Measurements from ENCODE around the gene SRGAP3. TPM values are rescaled to one million over a fixed set of nuclear protein-coding genes. Genes with fewer than 3 reads are reported as not detected.

The SRGAP3 gene
- total and polyA plus RNA-seq, 10 of the 15 experiments (the other 5 are each of a cell fraction or from before 2014, with no cell fraction given) = 0.32 to 1.7 (median 0.99) TPM

DNA sequence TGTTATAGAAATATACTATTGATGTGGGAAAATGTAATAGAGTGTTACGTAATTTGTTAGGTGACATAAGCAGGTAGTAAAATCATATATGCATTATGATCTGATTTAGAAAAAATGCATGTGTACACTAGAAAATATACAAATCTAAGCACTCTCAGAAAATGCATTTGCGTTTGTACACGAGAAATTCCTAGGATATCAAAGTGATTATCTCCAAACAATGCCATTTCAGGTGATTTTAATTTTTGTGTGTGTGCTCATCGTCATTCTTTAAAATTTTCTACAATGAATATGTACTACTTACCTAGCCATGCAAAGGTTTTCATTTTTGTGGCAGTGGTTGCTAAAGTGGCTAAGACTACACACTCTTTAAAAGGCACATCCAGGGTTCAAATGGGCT lies 145.3 kb downstream of the SRGAP3 start:
- FAIRE-seq = no peak
- BruUV-seq (replicated peaks) = no TSS peak
- H3K4me3 ChIP-seq = no peak overlapping the region
- intact Hi-C loops (cut with micrococcal nuclease; ENCODE audit: unreplicated experiment) = no loop called here
- no peak overlapping the region for H3K4me2 ChIP-seq (ENCODE audit: control insufficient read depth, insufficient read depth)
- peaks cover 7% of the 10 kb centered on the region; the same call in 1 of the 2 replicates for H3K4me1 ChIP-seq (ENCODE audit: control insufficient read depth, insufficient read depth, low read length)
- ChIA-PET CTCF (interaction anchor here (0.6 kb wide), 1 partner anchor 11 kb away, joined by 3 read pairs; no protein-coding TSS in a partner anchor), RAD21 (ENCODE audit: unreplicated experiment) (no interaction called here), POLR2A (no interaction called here), SMC1A (ENCODE audit: uncharacterized antibody, unreplicated experiment) (no interaction called here)
- H2AFZ ChIP-seq (ENCODE audit: control insufficient read depth, low read depth, low read length) = no peak overlapping the region
- no peak overlapping the region for H3K27ac ChIP-seq (ENCODE audit: control insufficient read depth, insufficient read depth)
- H3K9me3 ChIP-seq (replicated peaks; ENCODE audit: control insufficient read depth, insufficient read depth, low read length) = no peaks in the 10 kb centered on the region
- TF ChIP-seq ZBED1 (IDR thresholded peaks at IDR 0.05; ENCODE audit: borderline replicate concordance) = no peak
- TF ChIP-seq RCOR1 (conservative IDR thresholded peaks at IDR 0.05; ENCODE audit: low read depth, low read length) = no peak
- no peak for TF ChIP-seq STAT3 (IDR thresholded peaks at IDR 0.05; ENCODE audit: low read depth, low read length)
- TF ChIP-seq JUNB (IDR thresholded peaks at IDR 0.05) = no peak
- TF ChIP-seq, protein P1, sequence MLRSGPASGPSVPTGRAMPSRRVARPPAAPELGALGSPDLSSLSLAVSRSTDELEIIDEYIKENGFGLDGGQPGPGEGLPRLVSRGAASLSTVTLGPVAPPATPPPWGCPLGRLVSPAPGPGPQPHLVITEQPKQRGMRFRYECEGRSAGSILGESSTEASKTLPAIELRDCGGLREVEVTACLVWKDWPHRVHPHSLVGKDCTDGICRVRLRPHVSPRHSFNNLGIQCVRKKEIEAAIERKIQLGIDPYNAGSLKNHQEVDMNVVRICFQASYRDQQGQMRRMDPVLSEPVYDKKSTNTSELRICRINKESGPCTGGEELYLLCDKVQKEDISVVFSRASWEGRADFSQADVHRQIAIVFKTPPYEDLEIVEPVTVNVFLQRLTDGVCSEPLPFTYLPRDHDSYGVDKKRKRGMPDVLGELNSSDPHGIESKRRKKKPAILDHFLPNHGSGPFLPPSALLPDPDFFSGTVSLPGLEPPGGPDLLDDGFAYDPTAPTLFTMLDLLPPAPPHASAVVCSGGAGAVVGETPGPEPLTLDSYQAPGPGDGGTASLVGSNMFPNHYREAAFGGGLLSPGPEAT (IDR thresholded peaks at IDR 0.05; ENCODE audit: low read depth) = no peak
- TF ChIP-seq, protein P2, sequence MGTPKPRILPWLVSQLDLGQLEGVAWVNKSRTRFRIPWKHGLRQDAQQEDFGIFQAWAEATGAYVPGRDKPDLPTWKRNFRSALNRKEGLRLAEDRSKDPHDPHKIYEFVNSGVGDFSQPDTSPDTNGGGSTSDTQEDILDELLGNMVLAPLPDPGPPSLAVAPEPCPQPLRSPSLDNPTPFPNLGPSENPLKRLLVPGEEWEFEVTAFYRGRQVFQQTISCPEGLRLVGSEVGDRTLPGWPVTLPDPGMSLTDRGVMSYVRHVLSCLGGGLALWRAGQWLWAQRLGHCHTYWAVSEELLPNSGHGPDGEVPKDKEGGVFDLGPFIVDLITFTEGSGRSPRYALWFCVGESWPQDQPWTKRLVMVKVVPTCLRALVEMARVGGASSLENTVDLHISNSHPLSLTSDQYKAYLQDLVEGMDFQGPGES (IDR thresholded peaks at IDR 0.05) = no peak
- no peak for TF ChIP-seq TCF12 (IDR thresholded peaks at IDR 0.05; ENCODE audit: low read depth, low read length)
- TF ChIP-seq RELA (IDR thresholded peaks at IDR 0.05; ENCODE audit: borderline replicate concordance, partially characterized antibody) = no peak
- TF ChIP-seq NR2F1 (conservative IDR thresholded peaks at IDR 0.05) = no peak
- no peak for TF ChIP-seq KDM1A (IDR thresholded peaks at IDR 0.05; ENCODE audit: borderline replicate concordance)
- TF ChIP-seq EZH2 (IDR thresholded peaks at IDR 0.05; ENCODE audit: borderline replicate concordance, control insufficient read depth, low read depth, low read length) = no peak
- no peak for TF ChIP-seq ZSCAN29 (IDR thresholded peaks at IDR 0.05)
- no peak for TF ChIP-seq BMI1 (IDR thresholded peaks at IDR 0.05; ENCODE audit: borderline replicate concordance)
- TF ChIP-seq ZNF217 (IDR thresholded peaks at IDR 0.05) = no peak
- no peak for DNase-seq (ENCODE audit: low read depth, low spot score)
- no peaks in the 10 kb centered on the region for H3K36me3 ChIP-seq (ENCODE audit: control insufficient read depth in 2 of 2, insufficient read depth in 2 of 2, low read length in 1 of 2)
- ATAC-seq = no peak
- in situ Hi-C loops (cut with MboI) = no loop called here
- no peaks in the 10 kb centered on the region for H3K79me2 ChIP-seq (ENCODE audit: control insufficient read depth, insufficient read depth, low read length)
- 50% methylated on average over 4 of the region's 4 CpGs for WGBS (ENCODE audit: insufficient coverage, insufficient replicate concordance, low lambda C conversion rate, missing lambda C conversion rate)
- no peak overlapping the region for H3K9ac ChIP-seq (ENCODE audit: control insufficient read depth, insufficient read depth, low read length)
- no peaks in the 10 kb centered on the region for H3K27me3 ChIP-seq (replicated peaks in 1 of 2; ENCODE audit: control insufficient read depth in 2 of 2, insufficient read depth in 2 of 2, low read length in 1 of 2)
- H4K20me1 ChIP-seq (ENCODE audit: control insufficient read depth, insufficient read depth) = no peaks in the 10 kb centered on the region
